ENCODE measurements around the gene PARVB.

Gene PARVB

GRCh38 chr22:44045145-44045544, 21.0 kb downstream of the PARVB start:
- Histone ChIP-seq H3K9me3 (ENCODE audit: low read length) (no peaks in the 10 kb centered on the region), H3K4me1 (ENCODE audit: insufficient read depth, low read length, severe bottlenecking) (peaks cover 93% of the 10 kb centered on the region), H3K9me2 (ENCODE audit: low read depth, low read length) (no peaks in the 10 kb centered on the region), H3F3A (ENCODE audit: insufficient read depth, low read length) (no peaks in the 10 kb centered on the region), H3K27me3 (ENCODE audit: insufficient read depth, low read length) (no peaks in the 10 kb centered on the region), H4K20me1 (ENCODE audit: insufficient read depth, low read length) (no peaks in the 10 kb centered on the region), H3K4me3 (ENCODE audit: low read depth, low read length, poor library complexity, severe bottlenecking) (no peak overlapping the region), H3K27ac (ENCODE audit: low read depth, low read length, poor library complexity, severe bottlenecking) (peak overlapping the region; percentile 97), H3K9ac (ENCODE audit: low read length) (no peak overlapping the region), H2AFZ (ENCODE audit: low read length) (no peak overlapping the region), H3K79me2 (ENCODE audit: insufficient read depth, low read length) (no peaks in the 10 kb centered on the region), H3K4me2 (ENCODE audit: low read length) (no peak overlapping the region), H3K36me3 (ENCODE audit: insufficient read depth, low read length) (no peaks in the 10 kb centered on the region)
- TF ChIP-seq EZH2 (IDR thresholded peaks at IDR 0.05; ENCODE audit: borderline replicate concordance, low read length), result no peak
- TF ChIP-seq, protein P1, sequence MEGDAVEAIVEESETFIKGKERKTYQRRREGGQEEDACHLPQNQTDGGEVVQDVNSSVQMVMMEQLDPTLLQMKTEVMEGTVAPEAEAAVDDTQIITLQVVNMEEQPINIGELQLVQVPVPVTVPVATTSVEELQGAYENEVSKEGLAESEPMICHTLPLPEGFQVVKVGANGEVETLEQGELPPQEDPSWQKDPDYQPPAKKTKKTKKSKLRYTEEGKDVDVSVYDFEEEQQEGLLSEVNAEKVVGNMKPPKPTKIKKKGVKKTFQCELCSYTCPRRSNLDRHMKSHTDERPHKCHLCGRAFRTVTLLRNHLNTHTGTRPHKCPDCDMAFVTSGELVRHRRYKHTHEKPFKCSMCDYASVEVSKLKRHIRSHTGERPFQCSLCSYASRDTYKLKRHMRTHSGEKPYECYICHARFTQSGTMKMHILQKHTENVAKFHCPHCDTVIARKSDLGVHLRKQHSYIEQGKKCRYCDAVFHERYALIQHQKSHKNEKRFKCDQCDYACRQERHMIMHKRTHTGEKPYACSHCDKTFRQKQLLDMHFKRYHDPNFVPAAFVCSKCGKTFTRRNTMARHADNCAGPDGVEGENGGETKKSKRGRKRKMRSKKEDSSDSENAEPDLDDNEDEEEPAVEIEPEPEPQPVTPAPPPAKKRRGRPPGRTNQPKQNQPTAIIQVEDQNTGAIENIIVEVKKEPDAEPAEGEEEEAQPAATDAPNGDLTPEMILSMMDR (IDR thresholded peaks at IDR 0.05; ENCODE audit: low read length), result no peak

DNA sequence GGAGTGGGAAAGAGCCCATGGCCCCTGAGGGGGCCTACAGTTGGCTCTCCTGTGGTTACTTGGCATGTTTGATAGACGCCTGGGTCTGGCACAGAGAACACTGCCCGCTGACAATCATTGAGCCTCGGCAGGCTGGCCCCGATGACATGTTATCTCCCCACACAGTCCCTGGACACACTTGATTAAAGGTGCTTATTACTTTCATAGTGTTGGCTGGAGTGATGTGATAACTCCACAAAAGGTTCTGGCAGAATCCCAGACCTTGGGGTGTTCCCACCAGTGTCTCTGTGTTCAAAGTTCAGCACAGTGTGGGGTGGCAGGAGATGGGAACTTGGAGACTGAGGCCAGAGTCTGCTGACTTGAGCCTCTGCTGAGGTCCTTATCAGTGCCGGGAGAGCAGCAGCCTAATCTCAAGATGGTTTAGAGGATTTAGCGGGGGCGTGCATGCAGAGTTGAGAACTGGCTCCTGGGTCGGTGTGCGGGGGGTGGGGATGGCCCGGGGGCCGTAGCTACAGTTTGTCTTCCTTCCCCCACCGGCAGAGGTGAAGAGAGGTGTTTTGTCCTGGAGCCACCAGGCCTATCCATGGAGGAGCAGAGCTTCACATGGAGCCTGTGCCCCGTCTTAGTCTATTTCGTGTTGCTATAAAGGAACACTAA, 22.5 kb downstream of the PARVB start:
- H2AFZ ChIP-seq (ENCODE audit: low read length), result no peak overlapping the region
- H3K9me3 ChIP-seq (ENCODE audit: low read length), result no peaks in the 10 kb centered on the region
- peaks cover 98% of the 10 kb centered on the region for H3K4me1 ChIP-seq (ENCODE audit: insufficient read depth, low read length, severe bottlenecking)
- no peaks in the 10 kb centered on the region for H4K20me1 ChIP-seq (ENCODE audit: insufficient read depth, low read length)
- peak overlapping the region; percentile 23; the same call in 1 of the 2 replicates for H3K9ac ChIP-seq (ENCODE audit: low read length)
- peak overlapping the region; percentile 15; the same call in 1 of the 2 replicates for H3K4me2 ChIP-seq (ENCODE audit: low read length)
- H3F3A ChIP-seq (ENCODE audit: insufficient read depth, low read length), result no peaks in the 10 kb centered on the region
- H3K36me3 ChIP-seq (ENCODE audit: insufficient read depth, low read length), result no peaks in the 10 kb centered on the region
- TF ChIP-seq, protein P1 (IDR thresholded peaks at IDR 0.05; ENCODE audit: low read length), result no peak
- TF ChIP-seq EZH2 (IDR thresholded peaks at IDR 0.05; ENCODE audit: borderline replicate concordance, low read length), result no peak
- no peaks in the 10 kb centered on the region for H3K9me2 ChIP-seq (ENCODE audit: low read depth, low read length)
- H3K27me3 ChIP-seq (ENCODE audit: insufficient read depth, low read length), result no peaks in the 10 kb centered on the region
- H3K4me3 ChIP-seq (ENCODE audit: low read depth, low read length, poor library complexity, severe bottlenecking), result no peak overlapping the region
- H3K27ac ChIP-seq (ENCODE audit: low read depth, low read length, poor library complexity, severe bottlenecking), result peak overlapping the region; percentile 97
- H3K79me2 ChIP-seq (ENCODE audit: insufficient read depth, low read length), result no peaks in the 10 kb centered on the region

- Histone ChIP-seq H3K4me2 (ENCODE audit: low read length) (peak overlapping the region; percentile 59), H3K9ac (ENCODE audit: low read length) (no peak overlapping the region; the same call in 1 of the 2 replicates), H3K4me3 (ENCODE audit: low read depth, low read length, poor library complexity, severe bottlenecking) (peak overlapping the region; percentile 28), H2AFZ (ENCODE audit: low read length) (no peak overlapping the region), H3K9me2 (ENCODE audit: low read depth, low read length) (no peaks in the 10 kb centered on the region), H3K27ac (ENCODE audit: low read depth, low read length, poor library complexity, severe bottlenecking) (peak overlapping the region; percentile 97), H3K9me3 (ENCODE audit: low read length) (no peaks in the 10 kb centered on the region), H3K4me1 (ENCODE audit: insufficient read depth, low read length, severe bottlenecking) (peaks cover 98% of the 10 kb centered on the region), H3K36me3 (ENCODE audit: insufficient read depth, low read length) (no peaks in the 10 kb centered on the region; the same call in 1 of the 2 replicates), H4K20me1 (ENCODE audit: insufficient read depth, low read length) (no peaks in the 10 kb centered on the region), H3K79me2 (ENCODE audit: insufficient read depth, low read length) (no peaks in the 10 kb centered on the region), H3F3A (ENCODE audit: insufficient read depth, low read length) (no peaks in the 10 kb centered on the region), H3K27me3 (ENCODE audit: insufficient read depth, low read length) (no peaks in the 10 kb centered on the region)
- TF ChIP-seq EZH2 (IDR thresholded peaks at IDR 0.05; ENCODE audit: borderline replicate concordance, low read length), result no peak
- TF ChIP-seq, protein P1 (IDR thresholded peaks at IDR 0.05; ENCODE audit: low read length), result no peak
These were observed 23.8 kb downstream of the PARVB start for GRCh38 chr22:44047891-44048301.

Measured in OCI-LY1 (cell line).